ENCODE results near the gene ATP8B3.

The ATP8B3 gene

DNA sequence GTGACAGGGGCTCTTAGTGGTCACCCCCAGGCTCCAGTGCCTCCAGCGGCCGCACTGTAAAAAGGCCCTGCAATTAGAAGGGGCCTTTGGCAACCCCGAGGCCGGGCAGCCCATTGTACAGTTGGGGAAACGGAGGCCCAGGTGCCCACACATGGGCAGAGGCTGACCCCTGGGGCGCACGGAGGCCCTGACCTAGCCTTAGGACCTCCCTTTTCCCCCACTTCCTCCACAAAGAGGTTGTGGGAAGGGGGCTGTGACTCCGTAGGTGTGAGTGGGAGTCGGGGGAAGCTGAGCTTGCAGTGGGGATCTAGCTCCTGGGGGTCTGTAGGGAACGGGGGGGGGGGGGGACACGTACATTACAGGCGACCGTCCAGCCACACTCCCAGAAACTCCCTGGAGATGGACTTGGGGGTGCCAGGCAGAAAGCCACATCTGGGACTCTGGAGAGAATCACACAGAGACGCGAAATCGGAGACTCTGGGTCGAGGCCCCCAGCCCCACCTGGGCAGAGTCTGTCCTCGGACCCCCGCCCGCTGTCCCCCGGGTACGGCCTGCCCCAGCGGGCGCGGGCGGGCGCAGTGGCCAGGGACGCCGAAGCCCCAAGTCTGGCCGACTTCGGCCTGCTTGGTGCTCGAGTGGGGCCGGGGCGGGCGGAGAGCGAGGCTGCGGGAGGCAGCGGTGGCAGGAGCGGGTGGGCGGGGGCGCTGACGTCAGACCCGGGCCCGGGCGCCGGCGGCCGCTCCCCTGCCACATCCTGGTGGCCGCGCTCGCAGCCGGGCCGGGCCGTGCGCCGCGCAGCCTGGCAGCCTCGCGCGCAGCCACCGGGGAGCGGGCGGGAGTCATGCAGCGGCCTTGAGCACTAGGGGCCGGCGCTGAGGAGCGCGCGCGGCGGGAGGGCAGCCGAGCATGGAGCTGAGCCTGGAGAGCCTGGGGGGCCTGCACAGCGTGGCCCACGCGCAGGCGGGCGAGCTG, 59.0 kb downstream of the ATP8B3 start, which contains the start of gene ONECUT3 (continued):
- TF ChIP-seq GLIS2 (tag by site-specific recombination; IDR thresholded peaks at IDR 0.05) (peak; percentile 17; the same call in 1 of the 2 replicates), ZNF600 (tag by site-specific recombination; IDR thresholded peaks at IDR 0.05) (no peak), ZIC2 (tag by site-specific recombination; IDR thresholded peaks at IDR 0.05) (peak; percentile 59), ZNF324 (tag by site-specific recombination; IDR thresholded peaks at IDR 0.05) (no peak), ZNF670 (tag by site-specific recombination; IDR thresholded peaks at IDR 0.05; ENCODE audit: low read depth) (no peak), SETDB1 (IDR thresholded peaks at IDR 0.05; ENCODE audit: insufficient read length, low read length) (no peak), ZNF266 (tag by site-specific recombination; IDR thresholded peaks at IDR 0.05; ENCODE audit: low read depth) (no peak), ZNF791 (tag by site-specific recombination; IDR thresholded peaks at IDR 0.05) (no peak), ZNF112 (tag by site-specific recombination; IDR thresholded peaks at IDR 0.05) (no peak), ZNF335 (tag by site-specific recombination; conservative IDR thresholded peaks at IDR 0.05) (peak; percentile 50; the same call in 1 of the 2 replicates), GLIS1 (tag by site-specific recombination; IDR thresholded peaks at IDR 0.05) (peak; percentile 47; the same call in 1 of the 2 replicates)
- TF ChIP-seq, protein P1, sequence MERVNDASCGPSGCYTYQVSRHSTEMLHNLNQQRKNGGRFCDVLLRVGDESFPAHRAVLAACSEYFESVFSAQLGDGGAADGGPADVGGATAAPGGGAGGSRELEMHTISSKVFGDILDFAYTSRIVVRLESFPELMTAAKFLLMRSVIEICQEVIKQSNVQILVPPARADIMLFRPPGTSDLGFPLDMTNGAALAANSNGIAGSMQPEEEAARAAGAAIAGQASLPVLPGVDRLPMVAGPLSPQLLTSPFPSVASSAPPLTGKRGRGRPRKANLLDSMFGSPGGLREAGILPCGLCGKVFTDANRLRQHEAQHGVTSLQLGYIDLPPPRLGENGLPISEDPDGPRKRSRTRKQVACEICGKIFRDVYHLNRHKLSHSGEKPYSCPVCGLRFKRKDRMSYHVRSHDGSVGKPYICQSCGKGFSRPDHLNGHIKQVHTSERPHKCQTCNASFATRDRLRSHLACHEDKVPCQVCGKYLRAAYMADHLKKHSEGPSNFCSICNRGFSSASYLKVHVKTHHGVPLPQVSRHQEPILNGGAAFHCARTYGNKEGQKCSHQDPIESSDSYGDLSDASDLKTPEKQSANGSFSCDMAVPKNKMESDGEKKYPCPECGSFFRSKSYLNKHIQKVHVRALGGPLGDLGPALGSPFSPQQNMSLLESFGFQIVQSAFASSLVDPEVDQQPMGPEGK (tag by site-specific recombination; IDR thresholded peaks at IDR 0.05) = peak; percentile 38; the same call in 1 of the 2 replicates
- TF ChIP-seq, protein P2, sequence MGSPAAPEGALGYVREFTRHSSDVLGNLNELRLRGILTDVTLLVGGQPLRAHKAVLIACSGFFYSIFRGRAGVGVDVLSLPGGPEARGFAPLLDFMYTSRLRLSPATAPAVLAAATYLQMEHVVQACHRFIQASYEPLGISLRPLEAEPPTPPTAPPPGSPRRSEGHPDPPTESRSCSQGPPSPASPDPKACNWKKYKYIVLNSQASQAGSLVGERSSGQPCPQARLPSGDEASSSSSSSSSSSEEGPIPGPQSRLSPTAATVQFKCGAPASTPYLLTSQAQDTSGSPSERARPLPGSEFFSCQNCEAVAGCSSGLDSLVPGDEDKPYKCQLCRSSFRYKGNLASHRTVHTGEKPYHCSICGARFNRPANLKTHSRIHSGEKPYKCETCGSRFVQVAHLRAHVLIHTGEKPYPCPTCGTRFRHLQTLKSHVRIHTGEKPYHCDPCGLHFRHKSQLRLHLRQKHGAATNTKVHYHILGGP (tag by site-specific recombination; IDR thresholded peaks at IDR 0.05) = no peak

DNA sequence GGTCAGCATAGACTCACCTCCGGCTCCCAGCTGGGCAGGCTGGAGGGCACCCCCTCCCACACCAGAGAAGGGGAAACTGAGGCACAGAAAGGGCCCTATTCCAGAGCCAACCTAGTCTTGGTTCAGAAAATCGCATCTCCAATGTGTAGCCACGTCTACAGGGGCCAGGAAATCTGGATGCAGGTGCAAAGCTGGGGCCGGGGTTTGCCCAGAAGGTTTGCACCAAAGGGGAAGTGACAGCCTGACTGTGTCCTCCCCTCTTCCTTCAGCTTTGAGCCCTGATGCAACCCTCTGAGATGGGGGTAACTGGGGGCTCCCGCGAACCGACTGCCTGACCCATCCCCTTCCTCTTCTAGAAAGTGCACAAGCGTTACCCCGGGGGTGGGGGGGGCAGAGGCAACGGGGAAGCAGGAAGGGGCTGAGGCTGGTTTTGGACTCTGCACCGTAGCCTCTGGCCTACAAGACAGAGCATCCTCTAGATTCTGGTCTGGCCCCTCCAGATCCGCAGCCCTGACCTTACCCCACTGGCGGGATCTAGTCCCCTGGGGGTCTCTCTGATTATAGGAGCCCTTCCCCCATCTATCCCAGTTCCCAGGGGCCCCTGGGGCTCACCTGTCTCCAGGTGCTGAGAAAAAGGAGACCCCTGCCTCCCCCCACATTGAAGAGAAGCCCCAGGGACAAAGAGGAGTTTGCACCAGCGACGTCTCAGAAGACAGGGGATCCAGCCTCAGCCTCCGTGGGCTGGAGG, 59.9 kb downstream of the ATP8B3 start:
- Histone ChIP-seq H3K4me3 (ENCODE audit: low read depth, low read length) (no peak overlapping the region), H3K9me3 (ENCODE audit: control insufficient read depth, insufficient read depth, low read depth, low read length) (no peaks in the 10 kb centered on the region), H3K27ac (ENCODE audit: extremely low read depth, low read depth, low read length) (no peak overlapping the region), H3K36me3 (ENCODE audit: control insufficient read depth in 2 of 2, insufficient read depth in 1 of 2, low read length in 2 of 2) (no peaks in the 10 kb centered on the region), H3K4me1 (ENCODE audit: control insufficient read depth, insufficient read depth, low read length) (peaks cover 8% of the 10 kb centered on the region; the same call in 1 of the 2 replicates)
- POLR2A ChIA-PET = no interaction called here
- CTCF ChIA-PET = no interaction called here
- TF ChIP-seq ZNF133 (tag by site-specific recombination; IDR thresholded peaks at IDR 0.05) (no peak), KLF1 (tag by site-specific recombination; IDR thresholded peaks at IDR 0.05) (no peak), GLIS1 (tag by site-specific recombination; IDR thresholded peaks at IDR 0.05) (peak; percentile 6; the same call in 1 of the 2 replicates), KLF16 (tag by site-specific recombination; IDR thresholded peaks at IDR 0.05) (no peak), ZIC2 (tag by site-specific recombination; IDR thresholded peaks at IDR 0.05) (no peak), ZNF600 (tag by site-specific recombination; IDR thresholded peaks at IDR 0.05) (0 out of 2 replicates have a peak, but pooled peaks have one; percentile 58), HOXC10 (CRISPR knock-in tag; IDR thresholded peaks at IDR 0.05) (no peak), ZNF155 (tag by site-specific recombination; IDR thresholded peaks at IDR 0.05) (no peak), SP2 (tag by site-specific recombination; IDR thresholded peaks at IDR 0.05) (no peak), ZNF596 (tag by site-specific recombination; IDR thresholded peaks at IDR 0.05) (no peak), KLF8 (tag by site-specific recombination; IDR thresholded peaks at IDR 0.05) (no peak), ZNF510 (tag by site-specific recombination; IDR thresholded peaks at IDR 0.05; ENCODE audit: insufficient replicate concordance) (no peak)
- TF ChIP-seq, protein P1 (tag by site-specific recombination; IDR thresholded peaks at IDR 0.05) = peak; percentile 22; the same call in 1 of the 2 replicates
- TF ChIP-seq, protein P3, sequence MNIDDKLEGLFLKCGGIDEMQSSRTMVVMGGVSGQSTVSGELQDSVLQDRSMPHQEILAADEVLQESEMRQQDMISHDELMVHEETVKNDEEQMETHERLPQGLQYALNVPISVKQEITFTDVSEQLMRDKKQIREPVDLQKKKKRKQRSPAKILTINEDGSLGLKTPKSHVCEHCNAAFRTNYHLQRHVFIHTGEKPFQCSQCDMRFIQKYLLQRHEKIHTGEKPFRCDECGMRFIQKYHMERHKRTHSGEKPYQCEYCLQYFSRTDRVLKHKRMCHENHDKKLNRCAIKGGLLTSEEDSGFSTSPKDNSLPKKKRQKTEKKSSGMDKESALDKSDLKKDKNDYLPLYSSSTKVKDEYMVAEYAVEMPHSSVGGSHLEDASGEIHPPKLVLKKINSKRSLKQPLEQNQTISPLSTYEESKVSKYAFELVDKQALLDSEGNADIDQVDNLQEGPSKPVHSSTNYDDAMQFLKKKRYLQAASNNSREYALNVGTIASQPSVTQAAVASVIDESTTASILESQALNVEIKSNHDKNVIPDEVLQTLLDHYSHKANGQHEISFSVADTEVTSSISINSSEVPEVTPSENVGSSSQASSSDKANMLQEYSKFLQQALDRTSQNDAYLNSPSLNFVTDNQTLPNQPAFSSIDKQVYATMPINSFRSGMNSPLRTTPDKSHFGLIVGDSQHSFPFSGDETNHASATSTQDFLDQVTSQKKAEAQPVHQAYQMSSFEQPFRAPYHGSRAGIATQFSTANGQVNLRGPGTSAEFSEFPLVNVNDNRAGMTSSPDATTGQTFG (tag by site-specific recombination; IDR thresholded peaks at IDR 0.05; ENCODE audit: borderline replicate concordance) = no peak

Measured in HEK293 (cell line).